GM19395 (cell line): ENCODE results near the gene VCL.
"Not testable (repeated sequence)": the region's sequence is repeated elsewhere in the genome, so short reads cannot be mapped to it uniquely, and the experiment has no call there.

Experiments used
- ATAC-seq: cut with Tn5 transposase; IDR thresholded peaks from one replicate; pipeline ENCODE4 v1.9.1; 2021; ENCODE audit warnings: mild to moderate bottlenecking, moderate library complexity; ENCODE audit not compliant: unreplicated experiment

The VCL gene

DNA sequence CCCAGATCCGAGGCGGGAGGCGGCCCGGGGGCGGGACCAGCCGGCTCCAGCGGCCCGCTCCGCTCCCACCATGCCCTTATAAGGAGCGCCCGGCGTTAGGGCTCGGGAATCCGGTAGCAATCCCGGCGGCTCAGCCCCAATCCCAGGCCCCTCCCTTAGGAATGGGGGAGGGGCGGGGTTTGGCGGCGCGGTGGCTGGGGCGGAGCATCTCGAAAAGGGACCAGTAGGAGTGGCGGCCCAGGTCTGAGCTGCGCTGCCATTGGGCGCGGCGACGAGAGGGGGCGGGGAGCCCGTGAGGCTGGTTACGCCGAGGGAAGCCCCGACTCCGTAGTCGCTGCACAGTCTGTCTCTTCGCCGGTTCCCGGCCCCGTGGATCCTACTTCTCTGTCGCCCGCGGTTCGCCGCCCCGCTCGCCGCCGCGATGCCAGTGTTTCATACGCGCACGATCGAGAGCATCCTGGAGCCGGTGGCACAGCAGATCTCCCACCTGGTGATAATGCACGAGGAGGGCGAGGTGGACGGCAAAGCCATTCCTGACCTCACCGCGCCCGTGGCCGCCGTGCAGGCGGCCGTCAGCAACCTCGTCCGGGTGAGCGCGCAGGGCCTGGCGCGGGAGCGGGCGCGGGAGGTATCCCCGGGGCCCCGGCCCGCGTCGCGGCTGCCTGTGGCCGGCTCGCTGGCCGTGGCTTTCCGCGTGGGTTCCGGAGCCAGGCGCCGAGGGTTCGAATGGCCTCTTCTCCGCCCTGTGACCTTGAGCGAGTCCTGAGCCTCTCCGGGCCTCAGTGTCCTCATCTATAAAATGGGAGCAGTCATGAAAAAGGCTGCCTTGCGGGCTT is at the start of gene VCL:
Gene VCL, plus strand, starts transcription at position 330 of the 836 bp plus-strand sequence. Its CDS starts 92 bp downstream, at position 422.
- ATAC-seq: peak; percentile 97

DNA sequence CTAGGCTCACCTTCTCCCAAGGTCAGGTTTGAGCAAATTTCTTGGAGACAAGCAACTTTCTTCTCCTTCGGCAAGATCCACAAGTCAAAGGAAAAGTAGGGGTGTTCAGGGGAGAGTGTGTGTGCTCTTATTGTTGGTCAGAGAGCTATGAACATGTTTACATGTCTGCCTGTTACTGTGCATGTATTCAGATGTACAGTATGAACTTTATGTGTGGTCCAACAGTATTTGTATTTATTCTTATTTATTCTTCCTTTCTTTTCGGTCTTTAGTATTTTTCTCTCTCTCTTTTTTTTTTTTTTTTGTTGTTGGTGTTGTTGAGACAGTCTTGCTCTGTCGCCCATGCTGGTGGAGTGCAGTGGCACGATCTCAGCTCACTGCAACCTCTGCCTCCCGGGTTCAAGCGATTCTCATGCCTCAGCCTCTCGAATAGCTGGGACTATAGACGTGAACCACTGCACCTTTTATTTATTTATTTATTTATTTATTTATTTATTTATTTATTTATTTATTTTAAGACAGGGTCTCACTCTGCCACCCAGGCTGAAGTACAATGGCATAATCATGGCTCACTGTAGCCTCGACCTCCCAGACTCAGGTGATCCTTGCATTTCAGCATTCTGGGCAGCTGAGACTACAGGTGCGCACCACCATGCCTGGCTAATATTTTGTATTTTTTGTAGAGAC is 48.8 kb upstream of the VCL start:
- no peak for ATAC-seq

DNA sequence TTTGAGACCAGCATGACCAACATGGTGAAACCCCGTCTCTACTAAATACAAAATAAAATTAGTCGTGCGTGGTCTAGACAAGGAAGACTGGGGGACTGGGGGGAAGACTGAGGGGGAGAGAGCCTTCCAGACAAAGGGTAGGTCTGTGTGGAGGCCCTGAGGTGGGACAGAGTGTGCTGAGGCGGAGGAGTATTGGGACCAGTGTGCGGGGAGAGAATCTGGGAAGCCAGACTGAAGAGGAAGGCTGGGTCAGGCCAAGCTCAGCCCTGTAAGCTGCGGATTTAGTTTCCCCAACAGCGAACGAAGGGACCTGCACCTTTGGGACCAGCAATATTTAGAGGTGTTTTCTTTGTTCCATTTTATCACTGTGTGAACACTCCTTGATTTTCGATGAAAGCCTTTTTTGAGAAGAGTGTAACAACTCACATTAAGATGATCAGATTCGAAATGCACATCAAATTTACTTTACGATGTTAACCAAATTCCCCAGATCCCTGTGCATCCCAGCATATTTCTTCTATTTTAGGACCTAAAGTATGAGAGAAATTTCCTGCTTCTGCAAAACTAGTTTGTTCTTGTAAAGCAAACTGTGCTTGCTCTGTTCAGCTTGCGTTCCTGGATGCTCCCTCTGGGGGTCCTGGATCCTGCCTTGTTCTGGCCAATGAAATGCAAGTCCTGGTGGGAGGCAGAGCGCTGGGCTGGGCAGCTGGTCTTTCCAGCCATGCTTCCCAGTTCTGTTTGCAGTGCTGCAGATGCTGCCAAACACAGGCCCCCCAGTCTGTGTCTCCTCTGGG is 47.6 kb upstream of the VCL start:
- ATAC-seq: no peak

DNA sequence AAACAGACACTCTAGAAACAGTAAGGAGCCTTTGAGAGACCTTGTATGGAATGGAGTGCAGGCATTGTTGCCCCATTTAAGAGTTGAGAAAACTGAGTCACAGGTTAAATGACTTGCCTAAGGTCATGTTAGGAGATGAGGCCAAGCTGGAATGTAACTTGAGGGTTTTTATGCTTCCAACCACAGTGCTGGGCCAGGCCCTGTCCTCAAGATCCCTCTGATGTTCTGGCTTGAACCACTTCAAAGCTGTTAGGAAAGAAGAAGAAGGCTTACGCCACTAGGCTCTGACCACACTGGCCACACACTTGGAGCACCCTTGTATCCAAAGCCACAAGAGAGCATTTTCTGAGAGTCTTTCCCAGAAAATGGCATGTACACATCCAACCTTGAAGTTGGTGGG is 44.3 kb upstream of the VCL start:
- no peak for ATAC-seq

GRCh38 chr10:73954737-73955136 is 43.2 kb upstream of the VCL start:
- ATAC-seq: no peak

GRCh38 chr10:73955719-73956118 is 42.2 kb upstream of the VCL start:
- no peak for ATAC-seq

GRCh38 chr10:73956476-73957359 is 41.2 kb upstream of the VCL start:
- ATAC-seq: peak; percentile 62

GRCh38 chr10:73959484-73960243 is 38.3 kb upstream of the VCL start:
- no peak for ATAC-seq

GRCh38 chr10:73962386-73962785 is 35.5 kb upstream of the VCL start:
- ATAC-seq: no peak

DNA sequence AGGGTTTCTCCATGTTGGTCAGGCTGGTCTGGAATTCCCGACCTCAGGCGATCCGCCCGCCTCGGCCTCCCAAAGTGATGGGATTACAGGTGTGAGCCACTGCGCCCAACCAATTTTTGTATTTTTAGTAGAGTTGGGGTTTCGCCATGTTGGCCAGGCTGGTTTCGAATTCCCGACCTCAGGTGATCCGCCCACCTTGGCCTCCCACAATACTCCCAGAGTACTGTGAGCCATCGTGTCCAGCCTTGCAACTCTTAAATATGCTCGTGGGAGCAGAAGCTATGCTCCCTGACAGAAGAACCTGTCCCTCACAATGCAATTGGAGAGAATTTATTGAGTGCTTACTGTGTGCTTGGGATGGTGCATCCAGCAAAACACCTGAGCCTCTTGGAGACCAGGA is 34.4 kb upstream of the VCL start:
- ATAC-seq: not testable (repeated sequence)

DNA sequence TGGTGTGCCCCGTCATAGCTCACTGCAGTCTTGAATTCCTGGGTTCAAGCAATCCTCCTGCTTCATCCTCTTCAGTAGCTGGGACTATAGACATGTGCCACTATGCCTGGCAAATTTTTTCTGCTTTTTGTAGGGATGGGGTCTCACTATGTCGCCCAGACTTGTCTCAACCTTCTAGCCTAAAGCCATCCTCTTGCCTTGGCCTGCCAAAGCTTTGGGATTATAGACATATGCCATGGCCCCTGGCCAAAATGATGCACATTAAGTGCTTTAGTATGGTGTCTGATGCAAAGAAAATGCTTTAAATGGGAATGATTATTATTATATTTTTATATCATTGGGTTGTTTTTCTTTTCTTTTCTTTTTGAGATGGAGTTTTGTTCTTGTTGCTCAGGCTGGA is 33.2 kb upstream of the VCL start:
- no peak for ATAC-seq

DNA sequence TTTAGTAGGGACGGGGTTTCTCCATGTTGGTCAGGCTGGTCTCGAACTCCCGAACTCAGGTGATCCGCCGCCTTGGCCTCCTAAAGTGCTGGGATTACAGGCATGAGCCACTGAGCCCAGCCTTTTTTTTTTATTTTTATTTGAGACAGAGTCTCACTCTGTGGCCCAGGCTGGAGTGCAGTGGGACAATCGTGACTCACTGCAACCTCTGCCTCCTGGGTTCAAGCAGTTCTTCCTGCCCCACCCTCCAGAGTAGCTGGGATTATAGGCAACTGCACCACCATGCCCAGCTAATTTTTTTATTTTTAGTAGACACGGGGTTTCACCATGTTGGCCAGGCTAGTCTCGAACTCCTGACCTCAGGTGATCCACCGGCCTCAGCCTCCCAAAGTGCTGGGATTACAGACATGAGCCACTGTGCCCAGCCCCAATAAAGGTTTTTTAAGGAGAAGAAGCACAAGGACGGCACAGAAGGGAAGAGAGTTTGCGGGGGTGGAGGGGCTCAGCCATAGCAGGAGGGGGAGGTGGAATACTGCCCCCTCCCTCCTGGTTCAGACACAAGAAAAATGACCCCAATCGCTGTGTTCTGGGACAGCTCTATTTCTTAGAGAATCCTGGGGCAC is 32.5 kb upstream of the VCL start:
- ATAC-seq: not testable (repeated sequence)

- ATAC-seq: no peak
Measured at GRCh38 chr10:73965890-73966768, 31.8 kb upstream of the VCL start.

GRCh38 chr10:73967022-73967429 is 30.9 kb upstream of the VCL start:
- ATAC-seq: no peak

DNA sequence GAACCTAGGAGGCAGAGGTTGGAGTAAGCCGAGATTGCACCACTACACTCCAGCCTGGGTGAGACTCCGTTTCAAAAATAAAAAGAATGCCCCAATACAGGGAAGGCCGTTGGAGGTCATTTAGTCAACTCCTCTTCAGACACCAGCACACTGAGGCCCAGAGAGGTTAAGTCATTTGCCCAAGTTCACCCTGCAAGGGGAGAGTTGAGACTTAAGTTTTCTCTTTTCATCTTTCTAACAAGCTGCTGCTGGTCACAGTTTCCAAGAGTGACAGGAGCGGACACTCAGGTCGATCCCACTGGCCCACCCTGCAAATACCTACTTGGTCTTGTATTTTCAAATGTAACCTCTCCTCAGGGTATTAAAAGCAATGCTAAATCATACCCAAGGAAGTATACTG is 30.4 kb upstream of the VCL start:
- no peak for ATAC-seq

DNA sequence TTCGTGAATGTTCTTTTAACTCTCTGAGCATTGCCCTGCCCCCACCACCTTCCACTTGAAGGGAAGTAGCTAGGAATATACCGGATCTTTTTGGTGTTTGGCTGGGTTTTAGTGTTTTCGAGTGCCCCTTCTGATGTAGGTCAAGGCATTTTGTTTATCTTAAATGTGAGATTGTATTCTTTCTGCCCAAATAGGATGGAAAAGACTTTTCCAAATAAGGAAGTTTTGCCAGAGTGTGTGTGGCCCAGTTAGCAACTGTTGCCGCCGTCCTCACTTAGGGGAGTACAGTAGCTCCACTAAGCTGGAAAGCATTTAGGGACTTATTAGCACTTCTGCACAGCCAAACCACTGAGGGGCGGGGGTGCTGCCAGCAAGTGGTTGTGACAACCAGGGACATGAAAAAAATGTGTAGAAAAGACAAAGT is 29.8 kb upstream of the VCL start:
- ATAC-seq: no peak

GRCh38 chr10:73969224-73969841 is 28.6 kb upstream of the VCL start:
- ATAC-seq: no peak

- ATAC-seq: no peak
Measured at GRCh38 chr10:73970845-73971244, 27.1 kb upstream of the VCL start.
